ENCODE measurements around the gene TTLL5. TPM values are rescaled to one million over a fixed set of nuclear protein-coding genes. Genes with fewer than 3 reads are reported as not detected.

Gene TTLL5
- total RNA-seq, 1 donor from 2014 or later: 51.9 TPM

- Mint-ChIP-seq H3K4me1 (ENCODE audit: low read depth) (no peaks in the 10 kb centered on the region), H3K27ac (no peak overlapping the region), H3K27me3 (no peaks in the 10 kb centered on the region), H3K9me3 (ENCODE audit: low read depth) (peaks cover 10% of the 10 kb centered on the region), H3K4me3 (ENCODE audit: low read depth) (no peak overlapping the region), H3K36me3 (ENCODE audit: insufficient read depth) (peaks cover 42% of the 10 kb centered on the region)
- no peak for DNase-seq (ENCODE audit: low spot score, unreplicated experiment)
- TF ChIP-seq CTCF (IDR thresholded peaks at IDR 0.05; ENCODE audit: unreplicated experiment): no peak
These were observed 66.1 kb downstream of the TTLL5 start for GRCh38 chr14:75727124-75727523.

- no peak for DNase-seq (ENCODE audit: low spot score, unreplicated experiment)
- H3K4me3 Mint-ChIP-seq (ENCODE audit: low read depth): no peak overlapping the region
- TF ChIP-seq CTCF (IDR thresholded peaks at IDR 0.05; ENCODE audit: unreplicated experiment): no peak
These were observed 71.8 kb downstream of the TTLL5 start for GRCh38 chr14:75732888-75733287.

GRCh38 chr14:75734854-75735253, 73.8 kb downstream of the TTLL5 start:
- no peaks in the 10 kb centered on the region for H3K27me3 Mint-ChIP-seq
- no peak overlapping the region for H3K27ac Mint-ChIP-seq
- peaks cover 14% of the 10 kb centered on the region for H3K36me3 Mint-ChIP-seq (ENCODE audit: insufficient read depth)
- no peak overlapping the region for H3K4me3 Mint-ChIP-seq (ENCODE audit: low read depth)
- H3K9me3 Mint-ChIP-seq (ENCODE audit: low read depth): no peaks in the 10 kb centered on the region
- no peak for TF ChIP-seq CTCF (IDR thresholded peaks at IDR 0.05; ENCODE audit: unreplicated experiment)
- DNase-seq (ENCODE audit: low spot score, unreplicated experiment): no peak
- peaks cover 7% of the 10 kb centered on the region for H3K4me1 Mint-ChIP-seq (ENCODE audit: low read depth)

More at GRCh38 chr14:75732888-75733287, 71.8 kb downstream of the TTLL5 start:
- H3K27ac Mint-ChIP-seq: no peak overlapping the region
- H3K9me3 Mint-ChIP-seq (ENCODE audit: low read depth): no peaks in the 10 kb centered on the region
- peaks cover 7% of the 10 kb centered on the region for H3K4me1 Mint-ChIP-seq (ENCODE audit: low read depth)
- H3K36me3 Mint-ChIP-seq (ENCODE audit: insufficient read depth): peaks cover 16% of the 10 kb centered on the region
- H3K27me3 Mint-ChIP-seq: no peaks in the 10 kb centered on the region

- no peaks in the 10 kb centered on the region for H3K27me3 Mint-ChIP-seq
- no peak overlapping the region for H3K27ac Mint-ChIP-seq
These were observed 75.9 kb downstream of the TTLL5 start for GRCh38 chr14:75736845-75737485.

GRCh38 chr14:75738192-75738591, 77.1 kb downstream of the TTLL5 start:
- H3K27ac Mint-ChIP-seq: no peak overlapping the region

More at GRCh38 chr14:75736845-75737485, 75.9 kb downstream of the TTLL5 start:
- TF ChIP-seq CTCF (IDR thresholded peaks at IDR 0.05; ENCODE audit: unreplicated experiment): no peak
- peaks cover 13% of the 10 kb centered on the region for H3K36me3 Mint-ChIP-seq (ENCODE audit: insufficient read depth)
- no peak overlapping the region for H3K4me3 Mint-ChIP-seq (ENCODE audit: low read depth)
- H3K9me3 Mint-ChIP-seq (ENCODE audit: low read depth): no peaks in the 10 kb centered on the region
- DNase-seq (ENCODE audit: low spot score, unreplicated experiment): no peak
- H3K4me1 Mint-ChIP-seq (ENCODE audit: low read depth): peaks cover 7% of the 10 kb centered on the region

More at GRCh38 chr14:75738192-75738591, 77.1 kb downstream of the TTLL5 start:
- DNase-seq (ENCODE audit: low spot score, unreplicated experiment): no peak
- Mint-ChIP-seq H3K36me3 (ENCODE audit: insufficient read depth) (peaks cover 16% of the 10 kb centered on the region), H3K4me1 (ENCODE audit: low read depth) (peaks cover 7% of the 10 kb centered on the region), H3K4me3 (ENCODE audit: low read depth) (no peak overlapping the region), H3K9me3 (ENCODE audit: low read depth) (no peaks in the 10 kb centered on the region), H3K27me3 (no peaks in the 10 kb centered on the region)
- no peak for TF ChIP-seq CTCF (IDR thresholded peaks at IDR 0.05; ENCODE audit: unreplicated experiment)
